Fibroblast of villous mesenchyme (primary cell): ENCODE measurements around the gene HTR3C. TPM values are rescaled to one million over a fixed set of nuclear protein-coding genes. Genes with fewer than 3 reads are reported as not detected.
A peak's percentile ranks its signal among the peaks of the same experiment; 100 is the strongest.
"Not testable (repeated sequence)": the region's sequence is repeated elsewhere in the genome, so short reads cannot be mapped to it uniquely, and the experiment has no call there.

Experiments
- DNase-seq: peaks from one replicate; pipeline ENCODE4 v3.0.0-alpha.2; 2010; ENCODE audit warnings: low read depth
- H3K4me3 ChIP-seq: 2 replicates; pipeline ENCODE4 v1.5.1; 2011; ENCODE audit warnings: low read depth, mild to moderate bottlenecking, low read length
- total RNA-seq: library from RNA; depleted of rRNA; stranded (reverse); fragments of >200 nt; gene quantifications from 2 replicates; pipeline ENCODE4 v1.2.3, GENCODE V29; 2012
- TF ChIP-seq, protein P1 (sequence below): IDR thresholded peaks from 2 replicates; pipeline ENCODE4 v1.5.1; 2012; ENCODE audit warnings: low read depth, mild to moderate bottlenecking, low read length; ENCODE audit not compliant: insufficient read depth

Gene HTR3C
- total RNA-seq, 1 donor = not detected

DNA sequence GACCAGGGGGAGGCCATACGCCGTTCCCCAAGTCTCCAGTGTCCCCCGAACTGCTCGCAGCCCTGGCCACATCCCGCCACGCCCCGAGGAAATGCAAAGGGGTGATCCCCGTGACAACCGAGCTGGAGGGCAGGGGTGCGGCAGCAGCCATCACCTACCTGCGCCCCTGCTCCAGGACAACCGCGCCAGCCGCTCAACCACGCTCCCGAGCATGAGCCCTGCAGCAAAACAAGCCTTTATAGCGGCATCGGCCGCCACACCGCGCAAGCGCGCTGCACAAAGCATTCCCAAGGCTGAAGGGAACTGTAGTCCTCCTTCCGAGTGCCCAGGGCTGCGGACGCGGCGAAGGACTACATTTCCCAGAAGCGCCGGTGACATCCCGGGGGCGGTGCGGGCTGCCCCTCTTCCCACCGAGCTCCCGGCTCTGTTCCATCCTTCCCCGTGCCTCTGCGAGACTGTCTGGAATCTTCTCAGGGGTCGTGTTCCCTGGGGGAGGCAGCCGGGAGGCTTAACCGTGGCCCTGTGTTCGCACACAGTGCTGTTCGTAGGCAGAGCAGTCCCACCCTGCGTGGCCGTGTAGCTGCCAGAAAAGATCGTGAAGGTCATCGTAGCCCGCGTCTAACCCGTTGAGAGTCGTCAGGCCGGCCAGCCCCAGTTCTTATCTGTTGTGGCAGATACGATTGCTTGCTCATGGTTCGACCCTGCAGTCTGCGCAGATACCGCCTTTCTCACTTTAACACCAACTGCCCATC lies 35.0 kb upstream of the HTR3C start, which contains the start of gene ABCC5:
ABCC5 (minus strand) TSS at position 213 of the 752 bp plus-strand sequence. CDS start 3,492 bp downstream, outside the sequence.
- TF ChIP-seq, protein P1, sequence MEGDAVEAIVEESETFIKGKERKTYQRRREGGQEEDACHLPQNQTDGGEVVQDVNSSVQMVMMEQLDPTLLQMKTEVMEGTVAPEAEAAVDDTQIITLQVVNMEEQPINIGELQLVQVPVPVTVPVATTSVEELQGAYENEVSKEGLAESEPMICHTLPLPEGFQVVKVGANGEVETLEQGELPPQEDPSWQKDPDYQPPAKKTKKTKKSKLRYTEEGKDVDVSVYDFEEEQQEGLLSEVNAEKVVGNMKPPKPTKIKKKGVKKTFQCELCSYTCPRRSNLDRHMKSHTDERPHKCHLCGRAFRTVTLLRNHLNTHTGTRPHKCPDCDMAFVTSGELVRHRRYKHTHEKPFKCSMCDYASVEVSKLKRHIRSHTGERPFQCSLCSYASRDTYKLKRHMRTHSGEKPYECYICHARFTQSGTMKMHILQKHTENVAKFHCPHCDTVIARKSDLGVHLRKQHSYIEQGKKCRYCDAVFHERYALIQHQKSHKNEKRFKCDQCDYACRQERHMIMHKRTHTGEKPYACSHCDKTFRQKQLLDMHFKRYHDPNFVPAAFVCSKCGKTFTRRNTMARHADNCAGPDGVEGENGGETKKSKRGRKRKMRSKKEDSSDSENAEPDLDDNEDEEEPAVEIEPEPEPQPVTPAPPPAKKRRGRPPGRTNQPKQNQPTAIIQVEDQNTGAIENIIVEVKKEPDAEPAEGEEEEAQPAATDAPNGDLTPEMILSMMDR = peak; percentile 37
- H3K4me3 ChIP-seq = peak within 1 kb of the TSS; percentile 100
- peak; percentile 92 for DNase-seq

DNA sequence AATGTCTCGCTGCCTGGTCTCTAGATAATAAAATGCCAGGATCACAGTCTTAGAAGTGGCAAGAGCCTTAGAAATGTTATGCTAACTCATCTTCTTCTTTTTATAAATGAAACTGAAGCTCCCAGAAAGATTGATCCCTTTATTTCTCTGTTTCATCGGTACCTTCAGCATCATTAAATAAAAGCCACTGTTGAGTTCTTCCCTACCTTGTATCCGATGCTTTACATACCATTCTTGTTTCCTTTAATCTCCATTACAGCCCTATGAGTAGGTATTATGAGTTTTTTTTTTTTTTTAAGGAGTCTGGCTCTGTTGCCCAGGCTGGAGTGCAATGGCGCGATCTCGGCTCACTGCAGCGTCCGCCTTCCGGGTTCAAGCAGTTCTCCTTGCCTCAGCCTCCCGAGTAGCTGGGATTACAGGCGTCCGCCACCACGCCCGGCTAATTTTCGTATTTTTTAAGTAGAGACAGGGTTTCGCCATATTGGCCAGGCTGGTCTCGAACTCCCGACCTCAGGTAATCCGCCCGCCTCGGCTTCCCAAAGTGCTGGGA lies 34.3 kb upstream of the HTR3C start:
- peak overlapping the region; percentile 100 for H3K4me3 ChIP-seq
- TF ChIP-seq, protein P1 = no peak
- DNase-seq = no peak

DNA sequence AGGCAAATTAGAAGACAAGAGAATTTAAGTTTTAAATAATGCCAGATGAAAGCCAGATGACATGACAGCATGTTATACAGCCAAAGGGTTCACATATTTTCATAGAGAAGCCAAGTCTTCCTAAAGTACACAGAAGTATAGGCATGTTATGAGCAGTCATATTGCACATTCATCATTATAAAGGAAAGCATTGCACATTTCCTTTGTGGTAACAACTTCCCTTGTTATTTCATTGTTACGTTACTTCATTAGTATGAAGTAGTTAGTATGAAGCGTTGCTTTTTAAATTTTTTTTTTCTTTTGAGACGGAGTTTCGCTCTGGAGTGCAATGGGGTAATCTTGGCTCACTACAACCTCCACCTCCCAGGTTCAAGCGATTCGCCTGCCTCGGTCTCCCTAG lies 30.5 kb upstream of the HTR3C start:
- TF ChIP-seq, protein P1 = no peak
- no peak for DNase-seq
- no peak overlapping the region for H3K4me3 ChIP-seq

DNA sequence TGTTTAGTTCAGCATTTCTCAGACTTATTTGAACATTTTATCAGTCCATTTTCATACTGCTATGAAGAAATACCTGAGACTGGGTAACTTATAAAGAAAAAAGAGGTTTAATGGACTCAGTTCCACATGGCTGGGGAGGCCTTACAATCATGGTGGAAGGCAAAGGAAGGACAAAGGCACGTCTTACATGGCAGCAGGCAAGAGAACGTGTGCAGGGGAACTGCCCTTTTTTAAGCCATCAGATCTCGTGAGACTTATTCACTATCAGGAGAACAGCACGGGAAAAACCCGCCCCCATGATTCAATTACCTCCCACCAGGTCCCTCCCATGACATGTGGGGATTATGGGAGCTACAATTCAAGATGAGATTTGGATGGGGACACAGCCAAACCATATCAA lies 27.6 kb upstream of the HTR3C start:
- not testable (repeated sequence) for H3K4me3 ChIP-seq, DNase-seq

DNA sequence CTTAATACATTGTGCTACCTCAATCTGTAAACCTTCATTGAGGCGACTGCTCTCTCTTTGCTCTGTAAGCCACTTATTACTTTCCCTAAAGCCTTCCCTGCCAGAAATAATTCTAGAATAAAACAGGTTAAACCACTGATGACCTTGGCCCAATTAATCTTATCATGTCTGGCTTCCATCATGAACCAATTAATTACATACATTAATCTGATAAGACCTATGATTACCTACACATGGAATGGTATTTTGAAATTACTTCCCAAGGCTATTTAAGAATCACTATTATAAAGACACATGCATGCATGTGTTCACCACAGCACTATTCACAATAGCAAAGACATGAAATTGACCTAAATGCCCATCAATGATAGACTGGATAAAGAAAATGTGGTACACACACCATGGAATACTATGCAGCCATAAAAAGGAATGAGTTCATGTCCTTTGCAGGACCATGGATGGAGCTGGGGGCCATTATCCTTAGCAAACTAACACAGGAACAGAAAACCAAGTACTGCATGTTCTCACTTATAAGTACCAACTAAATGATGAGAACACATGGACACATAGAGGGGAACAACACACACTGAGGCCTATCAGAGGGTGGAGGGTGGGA lies 24.5 kb upstream of the HTR3C start:
- not testable (repeated sequence) for DNase-seq, H3K4me3 ChIP-seq

DNA sequence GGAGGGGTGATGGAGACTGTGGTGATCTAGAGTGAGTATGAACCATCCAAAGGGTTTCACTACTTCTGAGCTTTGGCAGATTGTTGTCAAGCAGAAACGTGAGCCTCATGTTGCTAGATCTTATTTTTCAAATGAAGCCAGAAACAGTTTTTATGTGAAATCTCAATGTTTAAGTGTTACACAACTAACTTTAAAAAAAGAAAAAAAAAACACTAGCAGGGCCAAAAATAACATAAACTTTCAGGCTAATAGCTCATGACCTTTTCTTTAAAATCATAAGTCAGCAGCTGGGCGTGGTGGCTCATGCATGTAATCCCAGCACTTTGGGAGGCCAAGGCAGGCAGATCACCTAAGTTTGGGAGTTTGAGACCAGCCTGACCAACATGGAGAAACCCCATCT lies 23.4 kb upstream of the HTR3C start:
- no peak overlapping the region for H3K4me3 ChIP-seq
- peak; percentile 40 for DNase-seq
- TF ChIP-seq, protein P1 = no peak

DNA sequence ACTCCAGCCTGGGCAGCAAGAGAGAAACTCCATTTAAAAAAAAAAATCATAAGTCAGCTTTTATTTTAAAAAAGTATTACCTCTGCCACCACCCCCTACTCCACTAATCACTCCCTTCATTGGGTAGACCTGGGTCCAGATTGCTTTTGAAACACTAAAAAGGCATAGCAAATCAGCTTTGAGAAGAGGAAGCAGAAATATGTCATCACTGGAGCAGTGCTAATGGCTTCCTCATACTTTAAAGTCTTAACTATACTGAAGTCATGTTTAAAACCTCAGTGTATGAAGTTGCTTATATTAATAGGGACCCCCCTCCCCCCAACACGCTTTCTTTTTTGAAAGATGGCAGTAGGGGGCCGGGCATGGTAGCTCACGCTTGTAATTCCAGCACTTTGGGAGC lies 22.3 kb upstream of the HTR3C start:
- TF ChIP-seq, protein P1 = no peak
- no peak overlapping the region for H3K4me3 ChIP-seq
- DNase-seq = no peak
